ENCODE measurements around the gene GALNT18. TPM values are rescaled to one million over a fixed set of nuclear protein-coding genes. Genes with fewer than 3 reads are reported as not detected.

Gene GALNT18
- total RNA-seq, 1 donor from 2014 or later: not detected

DNA sequence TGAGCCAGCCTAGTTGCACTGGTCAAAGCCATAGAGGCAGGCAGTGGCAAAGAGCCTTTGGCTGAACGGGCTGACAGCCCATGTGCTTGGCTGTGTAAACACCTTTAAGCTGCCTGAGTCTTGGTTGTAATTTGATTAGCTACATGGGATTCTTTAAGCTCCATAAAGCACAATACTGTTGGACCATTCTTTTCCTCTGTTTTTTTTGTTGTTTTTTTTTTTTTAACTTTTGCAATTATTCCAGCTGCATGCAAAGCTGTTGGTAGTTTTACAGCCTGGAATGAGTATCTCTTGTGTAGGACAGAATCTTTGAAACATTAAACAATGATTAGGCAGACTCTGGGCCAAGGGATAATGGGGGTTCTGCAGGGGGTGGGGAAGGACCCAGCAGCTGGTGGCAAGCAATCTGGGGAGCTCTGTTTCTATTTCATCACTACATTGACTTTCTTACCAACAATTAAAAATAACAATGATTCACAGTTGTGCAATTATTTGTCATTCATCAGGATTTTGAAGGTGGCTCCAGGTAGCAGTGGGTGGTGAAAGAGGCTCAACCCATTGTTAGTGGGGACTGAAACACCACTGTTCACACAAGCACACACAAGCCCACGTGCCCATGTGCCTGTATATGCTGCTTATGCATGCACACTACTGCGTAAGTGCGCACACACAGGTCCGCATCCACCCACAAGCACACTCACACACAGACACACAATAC lies 199.2 kb downstream of the GALNT18 start:
- TF ChIP-seq, protein P1, sequence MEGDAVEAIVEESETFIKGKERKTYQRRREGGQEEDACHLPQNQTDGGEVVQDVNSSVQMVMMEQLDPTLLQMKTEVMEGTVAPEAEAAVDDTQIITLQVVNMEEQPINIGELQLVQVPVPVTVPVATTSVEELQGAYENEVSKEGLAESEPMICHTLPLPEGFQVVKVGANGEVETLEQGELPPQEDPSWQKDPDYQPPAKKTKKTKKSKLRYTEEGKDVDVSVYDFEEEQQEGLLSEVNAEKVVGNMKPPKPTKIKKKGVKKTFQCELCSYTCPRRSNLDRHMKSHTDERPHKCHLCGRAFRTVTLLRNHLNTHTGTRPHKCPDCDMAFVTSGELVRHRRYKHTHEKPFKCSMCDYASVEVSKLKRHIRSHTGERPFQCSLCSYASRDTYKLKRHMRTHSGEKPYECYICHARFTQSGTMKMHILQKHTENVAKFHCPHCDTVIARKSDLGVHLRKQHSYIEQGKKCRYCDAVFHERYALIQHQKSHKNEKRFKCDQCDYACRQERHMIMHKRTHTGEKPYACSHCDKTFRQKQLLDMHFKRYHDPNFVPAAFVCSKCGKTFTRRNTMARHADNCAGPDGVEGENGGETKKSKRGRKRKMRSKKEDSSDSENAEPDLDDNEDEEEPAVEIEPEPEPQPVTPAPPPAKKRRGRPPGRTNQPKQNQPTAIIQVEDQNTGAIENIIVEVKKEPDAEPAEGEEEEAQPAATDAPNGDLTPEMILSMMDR (IDR thresholded peaks at IDR 0.05): no peak
- Mint-ChIP-seq H3K4me3 (no peak overlapping the region), H3K27me3 (no peaks in the 10 kb centered on the region), H3K4me1 (no peaks in the 10 kb centered on the region), H3K9me3 (no peaks in the 10 kb centered on the region), H3K27ac (no peak overlapping the region), H3K36me3 (ENCODE audit: low read depth) (no peaks in the 10 kb centered on the region)
- DNase-seq (no peak), ATAC-seq (ENCODE audit: low read depth) (no peak)
- POLR2A ChIA-PET: no interaction called here
- CTCF ChIA-PET: no interaction called here
- intact Hi-C loops (cut with micrococcal nuclease): no loop called here

GRCh38 chr11:11421509-11421908 lies 200.3 kb downstream of the GALNT18 start:
- DNase-seq: no peak
- intact Hi-C loops (cut with micrococcal nuclease): no loop called here
- POLR2A ChIA-PET: no interaction called here
- CTCF ChIA-PET: no interaction called here
- ATAC-seq (ENCODE audit: low read depth): no peak
- Mint-ChIP-seq H3K4me3 (no peak overlapping the region), H3K36me3 (ENCODE audit: low read depth) (no peaks in the 10 kb centered on the region), H3K9me3 (no peaks in the 10 kb centered on the region), H3K27ac (no peak overlapping the region), H3K4me1 (peaks cover under 1% of the 10 kb centered on the region), H3K27me3 (peaks cover 6% of the 10 kb centered on the region)
- TF ChIP-seq, protein P1 (IDR thresholded peaks at IDR 0.05): no peak

GRCh38 chr11:11420899-11421285 lies 200.9 kb downstream of the GALNT18 start:
- ChIA-PET CTCF (no interaction called here), POLR2A (no interaction called here)
- TF ChIP-seq, protein P1 (IDR thresholded peaks at IDR 0.05): no peak
- no peak for ATAC-seq (ENCODE audit: low read depth)
- Mint-ChIP-seq H3K4me3 (no peak overlapping the region), H3K27me3 (peaks cover 10% of the 10 kb centered on the region), H3K36me3 (ENCODE audit: low read depth) (no peaks in the 10 kb centered on the region), H3K9me3 (no peaks in the 10 kb centered on the region), H3K4me1 (peaks cover 2% of the 10 kb centered on the region), H3K27ac (no peak overlapping the region)
- no peak for DNase-seq
- intact Hi-C loops (cut with micrococcal nuclease): no loop called here

DNA sequence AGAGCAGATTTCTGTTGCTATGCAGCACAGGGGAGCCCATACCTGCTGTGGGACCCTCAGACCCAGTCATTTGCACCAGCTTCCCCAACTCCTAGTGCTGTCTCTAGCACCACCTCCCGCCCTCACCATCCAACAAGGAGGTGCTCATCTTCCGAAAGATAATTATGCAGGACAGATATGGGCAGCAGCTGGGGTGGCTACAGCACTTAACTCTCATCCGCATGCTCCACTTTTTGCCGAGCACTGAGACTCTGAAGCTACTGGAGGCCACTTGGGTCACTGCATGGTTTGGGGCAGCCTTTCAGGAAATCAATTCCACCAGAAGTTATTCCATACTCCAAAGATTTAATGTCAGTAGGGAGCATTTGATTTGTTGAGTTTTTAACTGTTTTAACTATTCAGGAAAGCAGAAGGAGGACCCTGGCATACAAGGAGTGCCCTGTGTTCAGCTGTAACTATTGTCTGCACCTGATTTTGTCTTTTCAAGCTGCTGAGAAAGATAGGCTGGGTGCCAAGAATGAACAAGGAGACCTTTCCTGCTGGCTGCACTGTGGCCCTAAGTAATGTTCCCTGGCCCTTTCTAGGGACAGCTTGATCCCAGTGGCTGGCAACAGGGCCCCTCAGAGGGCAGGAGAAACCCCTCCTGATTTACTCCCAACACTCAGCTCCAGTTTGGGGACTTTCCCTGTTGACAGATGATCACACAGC lies 201.5 kb downstream of the GALNT18 start:
- TF ChIP-seq, protein P1 (IDR thresholded peaks at IDR 0.05): no peak
- ChIA-PET POLR2A (no interaction called here), CTCF (no interaction called here)
- Mint-ChIP-seq H3K36me3 (ENCODE audit: low read depth) (no peaks in the 10 kb centered on the region), H3K4me3 (no peak overlapping the region), H3K27me3 (peaks cover 13% of the 10 kb centered on the region), H3K27ac (no peak overlapping the region), H3K4me1 (peaks cover 2% of the 10 kb centered on the region), H3K9me3 (no peaks in the 10 kb centered on the region)
- DNase-seq (no peak), ATAC-seq (ENCODE audit: low read depth) (no peak)
- intact Hi-C loops (cut with micrococcal nuclease): no loop called here

- CTCF ChIA-PET: no interaction called here
- no peaks in the 10 kb centered on the region for H3K36me3 Mint-ChIP-seq (ENCODE audit: low read depth)
- no peak for DNase-seq
- intact Hi-C loops (cut with micrococcal nuclease): no loop called here
- POLR2A ChIA-PET: no interaction called here
- peaks cover 13% of the 10 kb centered on the region for H3K27me3 Mint-ChIP-seq
- no peak overlapping the region for H3K4me3 Mint-ChIP-seq
- TF ChIP-seq, protein P1 (IDR thresholded peaks at IDR 0.05): no peak
- peaks cover 2% of the 10 kb centered on the region for H3K4me1 Mint-ChIP-seq
- H3K9me3 Mint-ChIP-seq: no peaks in the 10 kb centered on the region
- no peak overlapping the region for H3K27ac Mint-ChIP-seq
- no peak for ATAC-seq (ENCODE audit: low read depth)
These were observed 202.1 kb downstream of the GALNT18 start for GRCh38 chr11:11419747-11420146.

Data from activated B cell treated with CpG ODN at 0.5 μM for 24 hours (primary cell).